Stimulated activated CD4-positive, alpha-beta T cell treated with anti-CD3 and anti-CD28 coated beads, Interleukin-4, amount 100 ng/mL, for 4 hours (primary cell): ENCODE measurements around the gene ATAD3C.
"Not testable (repeated sequence)": the region's sequence is repeated elsewhere in the genome, so short reads cannot be mapped to it uniquely, and the experiment has no call there.

ENCODE experiments used
- DNase-seq, 2 experiments: peaks; one replicate each; pipeline ENCODE4 v3.0.0-alpha.2; 2020

The ATAD3C gene

DNA sequence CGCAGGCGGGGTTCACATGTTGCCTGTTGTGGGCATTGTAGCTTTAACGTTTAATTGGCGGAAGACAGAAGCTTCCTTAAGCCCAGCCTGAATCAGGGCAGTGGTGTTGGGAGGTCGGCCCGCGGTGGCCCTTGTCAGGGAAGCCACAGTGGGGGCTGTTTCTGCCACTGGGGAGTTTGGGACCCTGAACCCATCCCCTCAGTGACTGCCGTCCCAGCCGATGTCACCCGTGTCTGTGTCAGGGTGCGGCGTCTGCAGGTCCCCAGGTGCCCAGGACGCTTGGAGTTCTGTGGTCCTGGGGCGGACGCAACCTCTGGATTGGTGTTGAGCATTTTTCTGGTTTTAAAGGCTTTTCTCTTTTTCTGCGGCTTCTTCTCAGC is 31.0 kb downstream of the ATAD3C start:
- DNase-seq = not testable (repeated sequence)

GRCh38 chr1:1481811-1482210 is 32.3 kb downstream of the ATAD3C start:
- DNase-seq = not testable (repeated sequence)

GRCh38 chr1:1482856-1483255 is 33.4 kb downstream of the ATAD3C start:
- no peak for DNase-seq

DNA sequence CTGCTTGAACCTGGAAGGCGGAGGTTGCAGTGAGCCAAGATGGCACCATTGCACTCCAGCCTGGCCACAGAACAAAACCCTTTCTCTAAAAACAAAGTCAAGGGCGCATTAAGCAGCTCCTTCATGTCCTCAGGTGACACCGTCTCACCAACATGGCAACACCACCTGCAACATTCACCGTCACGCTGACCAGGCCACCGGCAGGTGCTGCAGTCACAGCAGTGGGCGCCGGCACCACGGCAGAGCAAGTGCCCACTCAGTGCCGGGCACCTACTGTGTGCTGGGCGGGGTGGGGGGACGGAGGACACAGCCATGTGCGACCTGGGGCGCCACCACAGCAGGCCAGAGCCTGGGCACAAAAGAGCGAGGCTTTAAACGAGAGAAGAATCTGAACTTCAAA is 34.2 kb downstream of the ATAD3C start:
- DNase-seq = no peak

GRCh38 chr1:1484976-1485750 is 35.7 kb downstream of the ATAD3C start:
- not testable (repeated sequence) for DNase-seq

GRCh38 chr1:1485755-1486317 is 36.3 kb downstream of the ATAD3C start:
- DNase-seq = not testable (repeated sequence)

- DNase-seq = no peak
These were observed 38.2 kb downstream of the ATAD3C start for GRCh38 chr1:1487701-1488100.

GRCh38 chr1:1489231-1489630 is 39.7 kb downstream of the ATAD3C start:
- no peak for DNase-seq

DNA sequence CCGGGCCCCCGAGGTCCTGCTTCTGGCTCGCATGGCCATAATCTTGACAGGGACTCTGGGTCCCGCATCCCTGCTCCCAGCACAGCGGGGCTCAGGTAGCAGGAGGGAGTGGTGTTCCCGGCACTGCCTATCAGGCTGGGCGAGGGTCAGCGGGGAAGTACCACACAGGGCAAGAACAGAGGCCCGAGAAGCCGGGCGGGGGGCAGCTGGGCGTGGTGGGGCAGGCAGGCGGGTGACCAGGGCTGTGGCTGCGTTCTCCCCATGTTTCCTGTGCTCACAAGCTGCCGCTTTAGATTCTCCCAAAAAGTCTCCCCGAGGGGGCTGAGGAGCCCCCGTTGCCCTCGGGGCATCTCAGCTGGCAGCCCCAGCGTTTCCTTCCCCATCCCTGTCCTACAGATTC is 40.4 kb downstream of the ATAD3C start:
- DNase-seq = no peak

DNA sequence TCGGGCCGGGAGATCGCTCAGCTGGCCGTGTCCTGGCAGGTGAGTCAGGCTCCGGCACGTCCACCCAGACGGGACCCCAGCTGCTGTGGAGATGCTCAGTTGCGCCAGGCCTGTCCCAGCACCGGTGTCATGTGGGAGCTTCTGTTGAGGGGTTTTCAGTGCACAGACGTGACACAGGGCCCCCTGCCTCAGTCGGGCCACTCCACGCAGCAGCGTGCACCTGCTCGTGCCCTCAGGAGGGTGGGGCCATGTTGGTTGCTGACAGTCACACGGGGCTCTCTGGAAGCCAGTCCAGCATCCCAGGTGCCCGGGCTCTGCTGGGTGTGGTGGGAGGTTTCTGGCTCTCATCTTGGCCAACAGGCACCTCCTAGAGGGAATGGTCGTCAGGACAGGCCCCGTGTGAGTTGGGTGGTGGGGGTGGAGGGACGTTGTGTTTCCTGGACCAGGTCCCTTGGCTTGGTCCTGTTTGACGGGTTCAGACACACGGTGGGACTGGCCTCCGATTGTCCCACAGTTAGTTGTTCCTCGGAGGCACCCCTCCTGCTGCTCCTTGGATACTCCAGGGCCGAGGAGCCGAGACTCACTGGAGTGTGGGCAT is 41.2 kb downstream of the ATAD3C start:
- no peak for DNase-seq

- DNase-seq = no peak
These were observed 42.1 kb downstream of the ATAD3C start for GRCh38 chr1:1491601-1492000.

- DNase-seq = not testable (repeated sequence)
These were observed 44.8 kb downstream of the ATAD3C start for GRCh38 chr1:1494311-1494710.

DNA sequence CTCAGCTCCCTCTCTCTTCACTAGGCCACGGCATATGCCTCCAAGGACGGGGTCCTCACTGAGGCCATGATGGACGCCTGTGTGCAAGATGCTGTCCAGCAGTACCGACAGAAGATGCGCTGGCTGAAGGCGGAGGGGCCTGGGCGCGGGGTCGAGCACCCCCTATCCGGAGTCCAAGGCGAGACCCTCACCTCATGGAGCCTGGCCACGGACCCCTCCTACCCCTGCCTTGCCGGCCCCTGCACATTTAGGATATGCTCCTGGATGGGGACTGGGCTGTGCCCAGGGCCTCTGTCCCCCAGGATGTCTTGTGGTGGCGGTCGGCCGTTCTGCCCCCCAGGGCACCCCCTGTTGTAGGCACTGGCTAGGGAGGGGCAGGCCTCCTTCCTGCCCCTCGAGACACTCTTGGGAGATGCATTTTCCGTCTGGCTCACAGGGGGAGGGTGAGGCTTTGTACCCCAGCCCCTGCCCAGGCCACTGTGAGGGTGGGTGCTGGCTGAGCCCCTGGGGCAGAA is 46.0 kb downstream of the ATAD3C start:
- not testable (repeated sequence) for DNase-seq

DNA sequence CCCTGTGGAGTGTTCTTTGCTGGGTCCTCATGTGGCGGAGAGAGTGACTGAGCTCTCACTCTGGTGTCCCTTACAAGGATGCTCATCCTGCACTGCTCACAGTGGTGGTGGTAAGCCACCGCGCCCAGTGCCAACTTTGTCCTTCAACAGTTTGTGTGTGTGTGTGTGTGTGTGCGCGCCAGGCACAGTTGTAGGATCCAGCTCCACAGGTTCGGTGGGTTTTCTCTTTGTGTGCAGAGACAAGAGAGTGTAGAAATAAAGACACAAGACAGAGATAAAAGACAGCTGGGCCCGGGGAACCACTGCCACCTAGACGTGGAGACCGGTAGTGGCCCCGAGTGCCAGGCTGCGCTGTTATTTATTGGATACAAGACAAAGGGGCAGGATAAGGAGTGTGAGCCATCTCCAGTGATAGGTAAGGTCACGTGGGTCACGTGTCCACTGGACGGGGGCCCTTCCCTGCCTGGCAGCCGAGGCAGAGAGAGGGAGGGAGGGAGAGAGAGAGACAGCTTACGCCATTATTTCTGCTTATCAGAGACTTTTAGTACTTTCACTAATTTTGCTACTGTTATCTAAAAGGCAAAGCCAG is 55.4 kb downstream of the ATAD3C start:
- peak; percentile 57 to 59 for DNase-seq

- not testable (repeated sequence) for DNase-seq
These were observed 55.9 kb downstream of the ATAD3C start for GRCh38 chr1:1505366-1505798.

DNA sequence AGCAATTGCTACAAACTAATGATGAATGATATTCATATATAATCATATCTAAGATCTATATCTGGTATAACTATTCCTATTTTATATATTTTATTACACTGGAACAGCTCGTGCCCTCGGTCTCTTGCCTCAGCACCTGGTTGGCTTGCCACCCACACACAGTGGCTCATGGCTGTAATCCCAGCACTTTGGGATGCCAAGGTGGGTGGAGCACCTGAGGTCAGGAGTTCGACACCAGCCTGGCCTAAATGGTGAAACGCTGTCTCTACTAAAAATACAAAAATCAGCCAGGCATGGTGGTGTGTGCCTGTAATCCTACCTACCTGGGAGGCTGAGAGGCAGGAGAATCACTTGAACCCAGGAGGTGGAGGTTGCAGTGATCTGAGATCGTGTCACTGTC is 56.3 kb downstream of the ATAD3C start:
- DNase-seq = not testable (repeated sequence)

- DNase-seq = no peak
These were observed 57.8 kb downstream of the ATAD3C start for GRCh38 chr1:1507305-1507704.

DNA sequence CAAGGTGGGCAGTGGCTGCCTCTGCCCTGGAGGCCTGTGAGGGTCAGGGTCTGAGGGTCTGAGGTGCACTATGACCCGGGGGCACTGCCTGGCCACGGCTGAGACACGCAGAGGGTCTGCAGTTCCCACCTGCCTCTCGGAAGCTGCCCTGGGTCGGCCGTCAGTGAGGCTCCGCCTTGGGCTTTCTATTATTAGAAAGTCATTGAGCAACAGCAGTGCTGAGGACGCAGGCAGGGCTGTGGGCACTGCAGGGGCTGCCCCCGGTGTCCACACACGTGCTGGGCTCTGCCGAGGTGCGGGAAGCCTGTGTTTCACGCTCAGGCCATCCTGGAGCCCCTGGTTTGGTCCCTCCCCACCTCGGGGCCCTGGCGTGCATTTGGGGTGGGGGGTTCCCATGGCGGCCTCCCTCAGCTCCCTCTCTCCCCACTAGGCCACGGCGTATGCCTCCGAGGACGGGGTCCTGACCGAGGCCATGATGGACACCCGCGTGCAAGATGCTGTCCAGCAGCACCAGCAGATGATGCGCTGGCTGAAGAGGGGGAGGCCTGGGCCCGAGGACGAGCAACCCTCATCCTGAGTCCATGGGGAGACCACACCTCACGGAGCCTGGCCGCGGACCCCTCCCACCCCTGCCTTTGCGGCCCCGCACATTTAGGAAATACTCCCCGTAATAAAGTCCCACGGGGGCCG is 59.4 kb downstream of the ATAD3C start:
- not testable (repeated sequence) for DNase-seq

DNA sequence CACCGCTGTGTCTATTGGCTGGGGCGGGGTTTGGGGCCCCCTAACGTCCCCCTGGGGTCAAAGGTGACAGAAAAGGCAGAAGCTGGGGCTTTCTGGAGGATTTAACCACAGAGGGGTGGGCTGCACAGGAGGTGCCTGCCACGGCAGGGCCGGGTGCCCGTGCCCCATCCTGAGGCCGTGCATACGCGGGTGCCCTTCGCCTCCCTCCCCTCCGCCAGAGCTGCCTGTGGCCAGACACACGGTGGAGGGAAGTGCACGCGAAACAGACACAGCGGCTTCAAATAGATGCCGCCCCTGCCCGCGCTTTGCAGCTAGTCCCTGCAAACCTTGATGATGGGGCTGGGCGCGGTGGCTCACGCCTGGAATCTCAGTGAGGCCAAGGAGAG is 60.0 kb downstream of the ATAD3C start:
- not testable (repeated sequence) for DNase-seq

DNA sequence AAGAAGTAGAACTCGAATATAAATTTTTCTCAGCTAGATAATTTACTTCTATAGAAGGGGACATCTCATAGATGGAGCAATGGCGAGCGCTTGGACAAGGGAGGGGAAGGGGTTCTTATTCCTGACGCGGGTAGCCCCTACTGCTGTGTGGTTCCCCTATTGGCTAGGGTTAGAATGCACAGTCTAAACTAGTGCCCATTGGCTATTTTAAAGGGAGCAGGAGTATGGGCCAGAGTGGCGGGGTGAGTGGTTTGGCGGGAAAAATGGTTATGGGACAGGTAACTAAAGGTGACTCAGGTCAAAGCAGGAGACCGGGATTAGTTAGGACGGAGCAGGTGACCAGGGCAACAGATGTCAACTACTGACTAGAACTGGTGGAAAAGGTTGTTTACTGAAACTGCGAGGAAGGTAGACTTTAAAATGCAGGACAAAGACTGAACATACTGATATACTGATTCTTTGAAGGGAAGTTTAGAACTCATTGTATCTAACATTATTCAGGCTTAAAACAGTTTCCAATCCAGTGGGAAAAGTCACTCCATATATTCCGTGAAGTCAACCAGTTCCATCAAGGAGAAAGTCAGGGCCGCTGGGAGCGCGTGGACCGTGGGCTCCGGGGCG is 61.5 kb downstream of the ATAD3C start:
- no peak for DNase-seq

DNA sequence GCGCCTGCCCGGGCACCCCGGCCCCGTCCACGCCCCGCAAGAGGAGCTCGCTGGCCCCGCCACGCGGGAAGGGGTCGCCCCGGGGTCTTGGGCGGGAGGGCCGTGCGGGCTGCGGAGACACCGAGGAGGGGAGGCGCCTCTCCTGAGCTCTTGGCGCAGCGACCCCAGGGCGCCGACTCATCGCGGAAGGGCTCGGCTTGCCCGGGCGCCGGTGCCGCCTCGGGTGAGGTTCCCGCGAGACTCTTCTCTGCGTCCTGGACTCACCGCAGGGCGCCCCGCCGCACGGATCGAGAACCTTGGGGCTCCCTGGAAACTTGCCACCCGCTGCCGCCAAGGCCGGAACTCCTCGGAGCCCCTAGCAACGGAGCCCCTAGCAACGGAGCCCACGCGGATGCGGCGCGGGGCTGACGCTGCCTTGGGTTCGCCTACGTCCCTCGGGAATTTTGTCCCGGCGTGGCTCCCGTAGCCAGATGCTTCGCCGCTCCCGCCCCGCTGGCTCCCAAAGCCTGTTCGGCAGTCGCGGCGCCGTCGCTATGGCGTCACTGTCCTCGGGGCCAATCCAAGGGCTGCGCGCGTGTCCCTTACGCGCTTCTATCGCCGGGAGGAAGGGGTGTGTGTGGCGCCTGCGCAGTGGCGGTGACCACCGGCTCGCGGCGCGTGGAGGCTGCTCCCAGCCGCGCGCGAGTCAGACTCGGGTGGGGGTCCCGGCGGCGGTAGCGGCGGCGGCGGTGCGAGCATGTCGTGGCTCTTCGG is 62.2 kb downstream of the ATAD3C start, which contains the start of gene ATAD3A:
TSS of gene ATAD3A (plus strand) at position 630 of the 753 bp plus-strand sequence. CDS start at position 737, 107 bp downstream.
- peak; percentile 95 to 97 for DNase-seq

- DNase-seq = peak; percentile 19 to 23
These were observed 62.9 kb downstream of the ATAD3C start for GRCh38 chr1:1512425-1512824.
